Mesendoderm (in vitro differentiated cells): ENCODE measurements around the gene LHX1.

Source experiments
- DNase-seq: peaks from one replicate; pipeline ENCODE4 v3.0.0; 2013
- H2AK5ac ChIP-seq: 2 replicates; pipeline ENCODE4 v1.6.1; 2013; ENCODE audit warnings: low read length, inconsistent platforms
- H2BK120ac ChIP-seq: 2 replicates; pipeline ENCODE4 v1.6.1; 2013; ENCODE audit warnings: low read depth, mild to moderate bottlenecking, low read length, moderate library complexity, mixed read lengths
- H2BK15ac ChIP-seq: replicated peaks from 2 replicates; pipeline ENCODE4 v1.6.1; 2013; ENCODE audit warnings: low read depth, mild to moderate bottlenecking, moderate library complexity
- H2BK5ac ChIP-seq: 2 replicates; pipeline ENCODE4 v1.6.1; 2013; ENCODE audit warnings: low read length, inconsistent platforms
- H3K18ac ChIP-seq: 2 replicates; pipeline ENCODE4 v1.6.1; 2013; ENCODE audit warnings: mild to moderate bottlenecking, low read length, mixed read lengths
- H3K23ac ChIP-seq: one replicate; pipeline ENCODE4 v1.6.1; 2013; ENCODE audit warnings: low read length
- H3K27ac ChIP-seq: 2 replicates; pipeline ENCODE4 v1.5.1; 2013; ENCODE audit warnings: low read depth, mild to moderate bottlenecking, inconsistent platforms, low read length, moderate library complexity
- H3K27me3 ChIP-seq: 2 replicates; pipeline ENCODE4 v1.6.1; 2013; ENCODE audit warnings: low read length, control low read depth, mild to moderate bottlenecking, inconsistent platforms; ENCODE audit not compliant: insufficient read depth, poor library complexity
- H3K36me3 ChIP-seq: 2 replicates; pipeline ENCODE4 v1.6.1; 2013; ENCODE audit warnings: low read length, inconsistent platforms; ENCODE audit not compliant: control insufficient read depth, insufficient read depth
- H3K4ac ChIP-seq: one replicate; pipeline ENCODE4 v1.6.1; 2013; ENCODE audit warnings: low read depth, mild to moderate bottlenecking, low read length, moderate library complexity
- H3K4me1 ChIP-seq: 2 replicates; pipeline ENCODE4 v1.6.1; 2013; ENCODE audit warnings: low read depth, low read length, inconsistent platforms; ENCODE audit not compliant: control insufficient read depth
- H3K4me2 ChIP-seq: 2 replicates; pipeline ENCODE4 v1.6.1; 2013; ENCODE audit warnings: low read length
- H3K4me3 ChIP-seq: 2 replicates; pipeline ENCODE4 v1.5.1; 2013; ENCODE audit warnings: mild to moderate bottlenecking, low read length
- H3K56ac ChIP-seq: one replicate; pipeline ENCODE4 v1.6.1; 2013; ENCODE audit warnings: low read length
- H3K79me1 ChIP-seq: 2 replicates; pipeline ENCODE4 v1.6.1; 2013; ENCODE audit warnings: low read length, inconsistent platforms
- H3K79me2 ChIP-seq: 2 replicates; pipeline ENCODE4 v1.6.1; 2013; ENCODE audit warnings: mild to moderate bottlenecking, low read length; ENCODE audit not compliant: control insufficient read depth, insufficient read depth
- H3K9ac ChIP-seq: 2 replicates; pipeline ENCODE4 v1.6.1; 2013; ENCODE audit warnings: low read length, inconsistent platforms
- H4K5ac ChIP-seq: one replicate; pipeline ENCODE4 v1.6.1; 2013; ENCODE audit warnings: low read length
- H4K8ac ChIP-seq: one replicate; pipeline ENCODE4 v1.6.1; 2013; ENCODE audit warnings: low read depth, mild to moderate bottlenecking, control low read depth, low read length, moderate library complexity
- WGBS: extraction: QIAGEN DNeasy Blood & Tissue Kit; methylation state at CpG from one replicate; pipeline ENCODE4 v1.1.7; 2013; ENCODE audit warnings: low lambda C conversion rate, missing lambda C conversion rate; ENCODE audit not compliant: insufficient coverage; ENCODE audit errors: extremely low coverage; 5-methylcytosine and 5-hydroxymethylcytosine counted together

Gene LHX1

GRCh38 chr17:36946726-36947091 is 9.4 kb downstream of the LHX1 start:
- Histone ChIP-seq H3K9ac (no peak overlapping the region), H3K4me3 (no peak overlapping the region)

GRCh38 chr17:36947922-36948716 is 10.8 kb downstream of the LHX1 start:
- WGBS = no CpG with 5 or more reads among the region's 26 CpGs
- H2BK5ac ChIP-seq = peak overlapping the region; percentile 23
- no peak overlapping the region for H4K8ac ChIP-seq
- no peak overlapping the region for H4K5ac ChIP-seq
- H3K56ac ChIP-seq = peak overlapping the region; percentile 95
- H3K4me1 ChIP-seq = peaks cover 8% of the 10 kb centered on the region
- DNase-seq = peak; percentile 67
- peak overlapping the region; percentile 77 for H3K9ac ChIP-seq
- peaks cover 4% of the 10 kb centered on the region for H3K27me3 ChIP-seq
- peak overlapping the region; percentile 46 for H3K4ac ChIP-seq
- peak overlapping the region; percentile 55 for H3K4me3 ChIP-seq
- H2BK120ac ChIP-seq = no peak overlapping the region
- H3K79me1 ChIP-seq = peaks cover 18% of the 10 kb centered on the region
- no peak overlapping the region for H3K23ac ChIP-seq
- peaks cover 15% of the 10 kb centered on the region for H3K79me2 ChIP-seq
- peaks cover 5% of the 10 kb centered on the region for H3K36me3 ChIP-seq
- peak overlapping the region; percentile 7 for H3K27ac ChIP-seq
- peak overlapping the region; percentile 94 for H3K4me2 ChIP-seq
- H2BK15ac ChIP-seq = no peak overlapping the region
- peak overlapping the region; percentile 29 for H3K18ac ChIP-seq
- H2AK5ac ChIP-seq = no peak overlapping the region

More at GRCh38 chr17:36946726-36947091, 9.4 kb downstream of the LHX1 start:
- H2AK5ac ChIP-seq = peak overlapping the region; percentile 3
- H3K27ac ChIP-seq = no peak overlapping the region
- no peak overlapping the region for H3K23ac ChIP-seq
- H4K5ac ChIP-seq = no peak overlapping the region
- peaks cover 15% of the 10 kb centered on the region for H3K79me1 ChIP-seq
- no peak overlapping the region for H4K8ac ChIP-seq
- H2BK5ac ChIP-seq = no peak overlapping the region
- no peak overlapping the region for H2BK15ac ChIP-seq
- WGBS = no CpG with 5 or more reads among the region's 2 CpGs
- H3K36me3 ChIP-seq = peaks cover 4% of the 10 kb centered on the region
- no peak overlapping the region for H3K18ac ChIP-seq
- DNase-seq = no peak
- H2BK120ac ChIP-seq = no peak overlapping the region
- peaks cover 8% of the 10 kb centered on the region for H3K4me1 ChIP-seq
- no peak overlapping the region for H3K4me2 ChIP-seq
- peaks cover 8% of the 10 kb centered on the region for H3K27me3 ChIP-seq
- H3K4ac ChIP-seq = no peak overlapping the region
- no peak overlapping the region for H3K56ac ChIP-seq
- peaks cover 17% of the 10 kb centered on the region for H3K79me2 ChIP-seq

GRCh38 chr17:36948717-36949460 is 11.6 kb downstream of the LHX1 start, which contains the start of gene AATF:
Gene AATF (plus strand): TSS chr17:36948954. CDS start chr17:36949126, 172 bp downstream.
- Histone ChIP-seq H4K5ac (no peak within 1 kb of the TSS), H3K36me3 (peaks cover 6% of the 10 kb centered on the region), H2BK120ac (no peak within 1 kb of the TSS), H2BK15ac (no peak within 1 kb of the TSS), H3K56ac (peak within 1 kb of the TSS; percentile 96), H3K18ac (peak within 1 kb of the TSS; percentile 29), H3K4ac (peak within 1 kb of the TSS; percentile 46), H3K79me2 (peaks cover 15% of the 10 kb centered on the region), H2AK5ac (peak within 1 kb of the TSS; percentile 31), H2BK5ac (peak within 1 kb of the TSS; percentile 64), H3K23ac (peak within 1 kb of the TSS; percentile 91), H3K27ac (peak within 1 kb of the TSS; percentile 82), H3K9ac (peak within 1 kb of the TSS; percentile 94), H3K4me3 (peak within 1 kb of the TSS; percentile 90), H3K27me3 (peaks cover 4% of the 10 kb centered on the region), H3K79me1 (peaks cover 20% of the 10 kb centered on the region), H4K8ac (no peak within 1 kb of the TSS), H3K4me2 (peak within 1 kb of the TSS; percentile 94), H3K4me1 (peaks cover 8% of the 10 kb centered on the region)
- no CpG with 5 or more reads among the region's 90 CpGs for WGBS
- DNase-seq = peak; percentile 98

GRCh38 chr17:36949461-36949927 is 12.2 kb downstream of the LHX1 start:
- H3K4me1 ChIP-seq = peaks cover 8% of the 10 kb centered on the region
- peaks cover 20% of the 10 kb centered on the region for H3K79me1 ChIP-seq
- H3K18ac ChIP-seq = no peak overlapping the region
- H3K27ac ChIP-seq = peak overlapping the region; percentile 82
- no peak overlapping the region for H4K8ac ChIP-seq
- peaks cover 6% of the 10 kb centered on the region for H3K36me3 ChIP-seq
- H3K27me3 ChIP-seq = peaks cover 4% of the 10 kb centered on the region
- H3K4me2 ChIP-seq = peak overlapping the region; percentile 77
- H3K9ac ChIP-seq = peak overlapping the region; percentile 94
- no peak overlapping the region for H3K4ac ChIP-seq
- no peak for DNase-seq
- H3K56ac ChIP-seq = peak overlapping the region; percentile 96
- peak overlapping the region; percentile 64 for H2BK5ac ChIP-seq
- H2AK5ac ChIP-seq = peak overlapping the region; percentile 31
- peak overlapping the region; percentile 91 for H3K23ac ChIP-seq
- no peak overlapping the region for H2BK120ac ChIP-seq
- peak overlapping the region; percentile 90 for H3K4me3 ChIP-seq
- H3K79me2 ChIP-seq = peaks cover 15% of the 10 kb centered on the region
- WGBS = no CpG with 5 or more reads among the region's 9 CpGs
- H4K5ac ChIP-seq = no peak overlapping the region
- no peak overlapping the region for H2BK15ac ChIP-seq

GRCh38 chr17:36950027-36950426 is 12.8 kb downstream of the LHX1 start:
- no peak overlapping the region for H2AK5ac ChIP-seq
- H3K79me2 ChIP-seq = peaks cover 15% of the 10 kb centered on the region
- DNase-seq = no peak
- peaks cover 20% of the 10 kb centered on the region for H3K79me1 ChIP-seq
- no peak overlapping the region for H4K5ac ChIP-seq
- no peak overlapping the region for H4K8ac ChIP-seq
- H3K4ac ChIP-seq = no peak overlapping the region
- no peak overlapping the region for H2BK120ac ChIP-seq
- no peak overlapping the region for H2BK15ac ChIP-seq
- H2BK5ac ChIP-seq = no peak overlapping the region
- H3K27ac ChIP-seq = no peak overlapping the region
- H3K9ac ChIP-seq = peak overlapping the region; percentile 94
- H3K4me3 ChIP-seq = peak overlapping the region; percentile 90
- H3K56ac ChIP-seq = peak overlapping the region; percentile 96
- no CpG with 5 or more reads among the region's 8 CpGs for WGBS
- peaks cover 8% of the 10 kb centered on the region for H3K36me3 ChIP-seq
- H3K18ac ChIP-seq = no peak overlapping the region
- peaks cover 8% of the 10 kb centered on the region for H3K4me1 ChIP-seq
- no peak overlapping the region for H3K23ac ChIP-seq
- peaks cover 4% of the 10 kb centered on the region for H3K27me3 ChIP-seq
- H3K4me2 ChIP-seq = peak overlapping the region; percentile 77
